Keratinocyte (primary cell): ENCODE measurements around the gene TTC13. TPM values are rescaled to one million over a fixed set of nuclear protein-coding genes. Genes with fewer than 3 reads are reported as not detected.

ENCODE experiments used
- DNase-seq: peaks from one replicate; pipeline ENCODE4 v3.0.0-alpha.2; 2011; ENCODE audit warnings: low read depth, missing footprints, low spot score
- FAIRE-seq: peaks from 2 replicates; lab custom pipeline; 2011; peaks lifted over from hg19 to GRCh38; lab: Jason Lieb, UNC
- H2AFZ ChIP-seq: 2 replicates; pipeline ENCODE4 v1.6.0; 2012; ENCODE audit warnings: low read length, control low read depth, inconsistent platforms; ENCODE audit not compliant: control insufficient read depth
- H3K27ac ChIP-seq: 2 replicates; pipeline ENCODE4 v1.5.1; 2011; ENCODE audit warnings: low read length; ENCODE audit not compliant: control insufficient read depth, insufficient read depth
- H3K27me3 ChIP-seq: 3 replicates; pipeline ENCODE4 v1.6.0; 2011; ENCODE audit warnings: low read length; ENCODE audit not compliant: control insufficient read depth, insufficient read depth; ENCODE audit errors: extremely low read depth
- H3K36me3 ChIP-seq, 2 experiments: 2 replicates in 1 of 2; 3 replicates in 1 of 2; pipeline ENCODE4 v1.5.1; 2011; ENCODE audit warnings: low read length in 2 of 2, mild to moderate bottlenecking in 1 of 2; ENCODE audit not compliant: control insufficient read depth in 2 of 2, insufficient read depth in 2 of 2; ENCODE audit errors: extremely low read depth in 1 of 2
- H3K4me1 ChIP-seq: 3 replicates; pipeline ENCODE4 v1.5.1; 2011; ENCODE audit warnings: low read length; ENCODE audit not compliant: control insufficient read depth, insufficient read depth; ENCODE audit errors: extremely low read depth
- H3K4me2 ChIP-seq: 3 replicates; pipeline ENCODE4 v1.6.0; 2011; ENCODE audit warnings: low read depth, low read length; ENCODE audit not compliant: control insufficient read depth, insufficient read depth; ENCODE audit errors: extremely low read depth
- H3K4me3 ChIP-seq, 3 experiments: fragments of 200-600 bp in 1 of 3; sonication (generic) in 1 of 3; 2 replicates in 2 of 3; 3 replicates in 1 of 3; pipeline ENCODE4 v1.5.1; 2011 to 2016; ENCODE audit warnings: low read length in 3 of 3, mild to moderate bottlenecking in 3 of 3, control low read depth in 2 of 3, inconsistent platforms in 1 of 3, low read depth in 1 of 3, mixed read lengths in 1 of 3, mixed run types in 1 of 3, moderate library complexity in 1 of 3; ENCODE audit not compliant: control insufficient read depth in 2 of 3, insufficient read depth in 2 of 3; ENCODE audit errors: extremely low read depth in 1 of 3
- H3K79me2 ChIP-seq: 2 replicates; pipeline ENCODE4 v1.6.0; 2012; ENCODE audit warnings: low read length; ENCODE audit not compliant: control insufficient read depth, insufficient read depth
- H3K9ac ChIP-seq: 3 replicates; pipeline ENCODE4 v1.6.0; 2011; ENCODE audit warnings: low read length; ENCODE audit not compliant: control insufficient read depth, insufficient read depth; ENCODE audit errors: extremely low read depth
- H3K9me1 ChIP-seq: 3 replicates; pipeline ENCODE4 v1.6.0; 2011; ENCODE audit warnings: low read length; ENCODE audit not compliant: control insufficient read depth, insufficient read depth; ENCODE audit errors: extremely low read depth
- H3K9me3 ChIP-seq: 2 replicates; pipeline ENCODE4 v1.5.1; 2012; ENCODE audit warnings: low read depth, low read length; ENCODE audit not compliant: control insufficient read depth
- H4K20me1 ChIP-seq: 3 replicates; pipeline ENCODE4 v1.6.0; 2011; ENCODE audit warnings: low read length; ENCODE audit not compliant: control insufficient read depth, insufficient read depth; ENCODE audit errors: extremely low read depth
- CTCF ChIP-seq, 3 experiments: IDR thresholded peaks in 1 of 3; conservative IDR thresholded peaks in 1 of 3; optimal IDR thresholded peaks in 1 of 3; 2 replicates in 2 of 3; 3 replicates in 1 of 3; pipeline versions ENCODE3 to v1.5.1; 2011; ENCODE audit warnings: low read length in 3 of 3, mild to moderate bottlenecking in 3 of 3, moderate library complexity in 2 of 3, control low read depth in 1 of 3, inconsistent platforms in 1 of 3; ENCODE audit not compliant: insufficient read depth in 2 of 3; ENCODE audit errors: extremely low read depth in 1 of 3
- EZH2 ChIP-seq: IDR thresholded peaks from one replicate; pipeline ENCODE4 v1.6.1; 2012; ENCODE audit warnings: inconsistent platforms, mild to moderate bottlenecking, low read length, moderate library complexity
- dilution Hi-C: fragments of 300-500 bp; cut with MboI; formaldehyde crosslinking; loops from one replicate; pipeline ENCODE4 v1.7.0; 2020; ENCODE audit warnings: low sequenced_read_pairs; ENCODE audit not compliant: extremely low pct_ligation_motif_present
- polyA plus RNA-seq, 5 experiments: library from polyadenylated mRNA; depleted of rRNA in 3 of 5; stranded (reverse) in 3 of 5; stranded (forward) in 1 of 5; unstranded in 1 of 5; fragments of >200 nt; gene quantifications; 1 replicate in 1 of 5; 2 replicates in 3 of 5; 3 replicates in 1 of 5; pipeline versions ENCODE4 v1.2.1 to v1.2.3, GENCODE V29; 2011 to 2012; ENCODE audit warnings: missing spikeins in 2 of 5, low read depth in 1 of 5, low replicate concordance in 1 of 5

The TTC13 gene
- polyA plus RNA-seq, 1 donor (not counting 4 experiments of a cell fraction or from before 2014, with no cell fraction given) = 8.3 TPM

GRCh38 chr1:230891413-230891812 lies 87.2 kb downstream of the TTC13 start:
- Histone ChIP-seq H2AFZ (no peak overlapping the region), H3K9me1 (no peaks in the 10 kb centered on the region), H3K9me3 (no peaks in the 10 kb centered on the region), H3K4me1 (no peaks in the 10 kb centered on the region), H3K27me3 (no peaks in the 10 kb centered on the region), H3K9ac (no peak overlapping the region), H3K36me3 (no peaks in the 10 kb centered on the region), H3K79me2 (no peaks in the 10 kb centered on the region), H3K4me3 (no peak overlapping the region), H3K4me2 (no peak overlapping the region), H4K20me1 (no peaks in the 10 kb centered on the region), H3K27ac (no peak overlapping the region)
- dilution Hi-C loops = no loop called here
- FAIRE-seq = no peak
- no peak for TF ChIP-seq CTCF (optimal IDR thresholded peaks at IDR 0.05 in 1 of 3, IDR thresholded peaks at IDR 0.05 in 1 of 3, conservative IDR thresholded peaks at IDR 0.05 in 1 of 3; ENCODE audit: extremely low read depth in 1 of 3, insufficient read depth in 2 of 3, low read length in 3 of 3)
- TF ChIP-seq EZH2 = no peak
- no peak for DNase-seq

- Histone ChIP-seq H3K9ac (no peak overlapping the region), H2AFZ (no peak overlapping the region), H3K79me2 (no peaks in the 10 kb centered on the region), H3K9me3 (peaks cover 3% of the 10 kb centered on the region), H3K36me3 (no peaks in the 10 kb centered on the region), H3K9me1 (no peaks in the 10 kb centered on the region), H3K4me1 (no peaks in the 10 kb centered on the region), H3K4me3 (no peak overlapping the region), H3K27ac (no peak overlapping the region), H3K27me3 (no peaks in the 10 kb centered on the region), H3K4me2 (no peak overlapping the region), H4K20me1 (no peaks in the 10 kb centered on the region)
- TF ChIP-seq CTCF (optimal IDR thresholded peaks at IDR 0.05 in 1 of 3, IDR thresholded peaks at IDR 0.05 in 1 of 3, conservative IDR thresholded peaks at IDR 0.05 in 1 of 3; ENCODE audit: extremely low read depth in 1 of 3, insufficient read depth in 2 of 3, low read length in 3 of 3) (no peak), EZH2 (no peak)
- dilution Hi-C loops = no loop called here
- FAIRE-seq (no peak), DNase-seq (no peak)
Measured at GRCh38 chr1:230884646-230885045, 94.0 kb downstream of the TTC13 start.
